ENCODE results near the gene ENDOD1. TPM values are rescaled to one million over a fixed set of nuclear protein-coding genes. Genes with fewer than 3 reads are reported as not detected.

Gene ENDOD1
- total RNA-seq, 1 donor from 2014 or later, result 4.5 TPM

- Mint-ChIP-seq H3K27me3 (ENCODE audit: unreplicated experiment) (peaks cover 7% of the 10 kb centered on the region), H3K27ac (ENCODE audit: unreplicated experiment) (no peak overlapping the region), H3K36me3 (ENCODE audit: low read depth, unreplicated experiment) (no peaks in the 10 kb centered on the region), H3K9me3 (ENCODE audit: unreplicated experiment) (no peaks in the 10 kb centered on the region), H3K4me1 (ENCODE audit: unreplicated experiment) (peaks cover 14% of the 10 kb centered on the region), H3K4me3 (ENCODE audit: unreplicated experiment) (no peak overlapping the region)
- TF ChIP-seq CTCF (IDR thresholded peaks at IDR 0.05; ENCODE audit: unreplicated experiment), result no peak
- no peak for DNase-seq (ENCODE audit: low spot score)
Observed at GRCh38 chr11:95155385-95155784, 65.7 kb downstream of the ENDOD1 start.

GRCh38 chr11:95156133-95156721 lies 66.6 kb downstream of the ENDOD1 start:
- peaks cover 7% of the 10 kb centered on the region for H3K27me3 Mint-ChIP-seq (ENCODE audit: unreplicated experiment)
- H3K36me3 Mint-ChIP-seq (ENCODE audit: low read depth, unreplicated experiment), result no peaks in the 10 kb centered on the region
- H3K9me3 Mint-ChIP-seq (ENCODE audit: unreplicated experiment), result no peaks in the 10 kb centered on the region
- no peak for TF ChIP-seq CTCF (IDR thresholded peaks at IDR 0.05; ENCODE audit: unreplicated experiment)
- DNase-seq (ENCODE audit: low spot score), result no peak
- H3K4me1 Mint-ChIP-seq (ENCODE audit: unreplicated experiment), result peaks cover 18% of the 10 kb centered on the region
- H3K4me3 Mint-ChIP-seq (ENCODE audit: unreplicated experiment), result no peak overlapping the region
- no peak overlapping the region for H3K27ac Mint-ChIP-seq (ENCODE audit: unreplicated experiment)

GRCh38 chr11:95156916-95157541 lies 67.4 kb downstream of the ENDOD1 start:
- Mint-ChIP-seq H3K4me1 (ENCODE audit: unreplicated experiment) (peaks cover 14% of the 10 kb centered on the region), H3K9me3 (ENCODE audit: unreplicated experiment) (no peaks in the 10 kb centered on the region), H3K36me3 (ENCODE audit: low read depth, unreplicated experiment) (no peaks in the 10 kb centered on the region), H3K27ac (ENCODE audit: unreplicated experiment) (no peak overlapping the region), H3K4me3 (ENCODE audit: unreplicated experiment) (no peak overlapping the region), H3K27me3 (ENCODE audit: unreplicated experiment) (peaks cover 4% of the 10 kb centered on the region)
- no peak for DNase-seq (ENCODE audit: low spot score)
- TF ChIP-seq CTCF (IDR thresholded peaks at IDR 0.05; ENCODE audit: unreplicated experiment), result no peak

- Mint-ChIP-seq H3K4me1 (ENCODE audit: unreplicated experiment) (peaks cover 13% of the 10 kb centered on the region), H3K27ac (ENCODE audit: unreplicated experiment) (no peak overlapping the region), H3K27me3 (ENCODE audit: unreplicated experiment) (peaks cover 4% of the 10 kb centered on the region), H3K9me3 (ENCODE audit: unreplicated experiment) (no peaks in the 10 kb centered on the region), H3K4me3 (ENCODE audit: unreplicated experiment) (peak overlapping the region; percentile 48), H3K36me3 (ENCODE audit: low read depth, unreplicated experiment) (no peaks in the 10 kb centered on the region)
- no peak for TF ChIP-seq CTCF (IDR thresholded peaks at IDR 0.05; ENCODE audit: unreplicated experiment)
- DNase-seq (ENCODE audit: low spot score), result no peak
Observed at GRCh38 chr11:95157824-95158223, 68.2 kb downstream of the ENDOD1 start.

GRCh38 chr11:95161248-95161647 lies 71.6 kb downstream of the ENDOD1 start:
- DNase-seq (ENCODE audit: low spot score), result no peak
- Mint-ChIP-seq H3K36me3 (ENCODE audit: low read depth, unreplicated experiment) (no peaks in the 10 kb centered on the region), H3K4me1 (ENCODE audit: unreplicated experiment) (peaks cover 6% of the 10 kb centered on the region), H3K27me3 (ENCODE audit: unreplicated experiment) (peaks cover 4% of the 10 kb centered on the region), H3K27ac (ENCODE audit: unreplicated experiment) (no peak overlapping the region), H3K9me3 (ENCODE audit: unreplicated experiment) (no peaks in the 10 kb centered on the region), H3K4me3 (ENCODE audit: unreplicated experiment) (peak overlapping the region; percentile 7)
- TF ChIP-seq CTCF (IDR thresholded peaks at IDR 0.05; ENCODE audit: unreplicated experiment), result no peak

Data from endothelial cell (in vitro differentiated cells).